HCT116 (cell line): ENCODE measurements around the gene NHLRC4.

Experiments used
- ATF3 ChIP-seq: IDR thresholded peaks from 2 replicates; pipeline ENCODE4 v1.6.1; 2012
- CBX3 ChIP-seq: IDR thresholded peaks from 2 replicates; pipeline ENCODE4 v1.6.1; 2012; ENCODE audit warnings: low read depth
- CEBPB ChIP-seq: IDR thresholded peaks from 2 replicates; pipeline ENCODE4 v1.6.1; 2012; ENCODE audit warnings: low read depth
- CTCF ChIP-seq, 3 experiments: fragments of 200-600 bp in 1 of 3; sonication (generic) in 1 of 3; IDR thresholded peaks in 2 of 3; conservative IDR thresholded peaks in 1 of 3; 2 replicates each; pipeline ENCODE4 v1.5.1; 2012 to 2017; ENCODE audit warnings: low read depth in 2 of 3, low read length in 2 of 3, antibody characterized with exemption in 1 of 3, borderline replicate concordance in 1 of 3, control low read depth in 1 of 3, mild to moderate bottlenecking in 1 of 3, mixed read lengths in 1 of 3, mixed run types in 1 of 3, moderate library complexity in 1 of 3; ENCODE audit not compliant: insufficient read depth in 1 of 3
- EZH2 ChIP-seq: fragments of 200-600 bp; sonication (generic); IDR thresholded peaks from 2 replicates; pipeline ENCODE4 v1.6.1; 2017; ENCODE audit warnings: antibody characterized with exemption, mixed run types
- POLR2A ChIP-seq: IDR thresholded peaks from 2 replicates; pipeline ENCODE4 v1.7.0; 2011; ENCODE audit warnings: borderline replicate concordance; ENCODE audit not compliant: insufficient read depth, insufficient read length; ENCODE audit errors: extremely low read depth
- POLR2AphosphoS5 ChIP-seq: IDR thresholded peaks from 2 replicates; pipeline ENCODE4 v1.6.1; 2011; ENCODE audit warnings: mild to moderate bottlenecking, low read depth, low read length, moderate library complexity
- REST ChIP-seq: IDR thresholded peaks from 2 replicates; pipeline ENCODE4 v1.6.1; 2012; ENCODE audit warnings: low read depth
- SP1 ChIP-seq: IDR thresholded peaks from 2 replicates; pipeline ENCODE4 v1.6.1; 2012; ENCODE audit warnings: low read depth
- TCF7L2 ChIP-seq: IDR thresholded peaks from 2 replicates; pipeline ENCODE4 v1.7.0; 2011; ENCODE audit warnings: borderline replicate concordance, inconsistent platforms; ENCODE audit not compliant: insufficient read depth, insufficient read length; ENCODE audit errors: extremely low read depth
- YY1 ChIP-seq: IDR thresholded peaks from 2 replicates; pipeline ENCODE4 v1.6.1; 2011; ENCODE audit warnings: low read length, low read depth, moderate library complexity, mild to moderate bottlenecking; ENCODE audit not compliant: insufficient replicate concordance; ENCODE audit errors: extremely low read depth
- ZNF274 ChIP-seq: fragments of 200-500 bp; sonication (Bioruptor generic); IDR thresholded peaks from 2 replicates; pipeline ENCODE4 v1.6.1; 2014; ENCODE audit warnings: mild to moderate bottlenecking, low read depth, low read length, inconsistent platforms
- TF ChIP-seq, protein P1 (sequence below): IDR thresholded peaks from 2 replicates; pipeline ENCODE4 v1.6.1; 2012
- TF ChIP-seq, protein P2 (sequence below): IDR thresholded peaks from 2 replicates; pipeline ENCODE4 v1.6.1; 2011; ENCODE audit warnings: mild to moderate bottlenecking, low read length, moderate library complexity; ENCODE audit not compliant: insufficient replicate concordance; ENCODE audit errors: extremely low read depth

GRCh38 chr16:609316-609715 lies 42.5 kb downstream of the NHLRC4 start:
- TF ChIP-seq CTCF (IDR thresholded peaks at IDR 0.05 in 2 of 3, conservative IDR thresholded peaks at IDR 0.05 in 1 of 3; ENCODE audit: borderline replicate concordance in 1 of 3, insufficient read depth in 1 of 3, low read depth in 2 of 3, low read length in 2 of 3) (no peak), TCF7L2 (no peak), POLR2A (no peak), REST (no peak), CEBPB (no peak), EZH2 (no peak), ZNF274 (no peak), YY1 (no peak), CBX3 (no peak), SP1 (no peak), ATF3 (no peak), POLR2AphosphoS5 (no peak)
- TF ChIP-seq, protein P1, sequence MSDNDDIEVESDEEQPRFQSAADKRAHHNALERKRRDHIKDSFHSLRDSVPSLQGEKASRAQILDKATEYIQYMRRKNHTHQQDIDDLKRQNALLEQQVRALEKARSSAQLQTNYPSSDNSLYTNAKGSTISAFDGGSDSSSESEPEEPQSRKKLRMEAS, result no peak
- TF ChIP-seq, protein P2, sequence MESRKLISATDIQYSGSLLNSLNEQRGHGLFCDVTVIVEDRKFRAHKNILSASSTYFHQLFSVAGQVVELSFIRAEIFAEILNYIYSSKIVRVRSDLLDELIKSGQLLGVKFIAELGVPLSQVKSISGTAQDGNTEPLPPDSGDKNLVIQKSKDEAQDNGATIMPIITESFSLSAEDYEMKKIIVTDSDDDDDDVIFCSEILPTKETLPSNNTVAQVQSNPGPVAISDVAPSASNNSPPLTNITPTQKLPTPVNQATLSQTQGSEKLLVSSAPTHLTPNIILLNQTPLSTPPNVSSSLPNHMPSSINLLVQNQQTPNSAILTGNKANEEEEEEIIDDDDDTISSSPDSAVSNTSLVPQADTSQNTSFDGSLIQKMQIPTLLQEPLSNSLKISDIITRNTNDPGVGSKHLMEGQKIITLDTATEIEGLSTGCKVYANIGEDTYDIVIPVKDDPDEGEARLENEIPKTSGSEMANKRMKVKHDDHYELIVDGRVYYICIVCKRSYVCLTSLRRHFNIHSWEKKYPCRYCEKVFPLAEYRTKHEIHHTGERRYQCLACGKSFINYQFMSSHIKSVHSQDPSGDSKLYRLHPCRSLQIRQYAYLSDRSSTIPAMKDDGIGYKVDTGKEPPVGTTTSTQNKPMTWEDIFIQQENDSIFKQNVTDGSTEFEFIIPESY, result no peak
